NCI-H1436 treated with DMSO at 0.1 percent for 48 hours (cell line): Measurements from ENCODE around the gene ZNF76.
"Not testable (repeated sequence)": the region's sequence is repeated elsewhere in the genome, so short reads cannot be mapped to it uniquely, and the experiment has no call there.

Experiments used
- DNase-seq: peaks from one replicate; lab custom pipeline; 2025; lab: John Stamatoyannopoulos, UW

ZNF76 gene

GRCh38 chr6:35300848-35301247, 41.3 kb downstream of the ZNF76 start:
- no peak for DNase-seq

GRCh38 chr6:35302604-35303241, 43.2 kb downstream of the ZNF76 start:
- no peak for DNase-seq

- no peak for DNase-seq
Measured at GRCh38 chr6:35304299-35304698, 44.8 kb downstream of the ZNF76 start.

DNA sequence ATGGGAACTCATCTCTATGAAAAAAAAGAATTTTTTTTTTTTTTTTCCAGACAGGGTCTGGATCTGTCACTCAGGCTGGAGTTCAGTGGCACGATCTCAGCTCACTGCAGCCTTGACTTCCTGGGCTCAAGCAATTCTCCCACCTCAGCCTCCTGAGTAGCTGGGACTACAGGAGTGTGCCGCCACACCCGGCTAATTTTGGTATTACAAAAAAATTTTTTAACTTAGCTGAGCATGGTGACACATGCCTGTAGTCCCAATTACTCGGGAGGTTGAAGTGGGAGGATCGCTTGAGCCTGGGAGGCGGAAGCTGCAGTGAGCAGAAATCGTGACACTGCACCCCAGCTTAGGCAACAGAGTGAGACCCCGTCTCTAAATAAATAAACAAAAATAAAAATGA, 45.6 kb downstream of the ZNF76 start:
- DNase-seq, result no peak

DNA sequence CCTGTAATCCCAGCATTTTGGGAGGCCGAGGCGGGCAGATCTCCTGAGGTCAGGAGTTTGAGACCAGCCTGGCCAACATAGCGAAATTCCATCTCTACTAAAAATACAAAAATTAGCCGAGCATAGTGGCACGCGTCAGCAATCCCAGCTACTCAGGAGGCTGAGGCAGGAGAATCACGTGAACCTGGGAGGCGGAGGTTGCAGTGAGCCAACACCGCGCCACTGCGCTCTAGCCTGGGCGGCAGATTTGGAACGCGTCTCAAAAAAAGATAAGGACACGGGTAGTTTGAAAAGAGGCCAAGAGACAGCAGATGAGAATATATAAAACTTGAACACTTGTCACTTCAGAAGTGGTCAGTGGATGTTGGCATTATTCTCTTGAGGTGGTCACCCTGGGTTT, 47.6 kb downstream of the ZNF76 start:
- DNase-seq, result not testable (repeated sequence)

DNA sequence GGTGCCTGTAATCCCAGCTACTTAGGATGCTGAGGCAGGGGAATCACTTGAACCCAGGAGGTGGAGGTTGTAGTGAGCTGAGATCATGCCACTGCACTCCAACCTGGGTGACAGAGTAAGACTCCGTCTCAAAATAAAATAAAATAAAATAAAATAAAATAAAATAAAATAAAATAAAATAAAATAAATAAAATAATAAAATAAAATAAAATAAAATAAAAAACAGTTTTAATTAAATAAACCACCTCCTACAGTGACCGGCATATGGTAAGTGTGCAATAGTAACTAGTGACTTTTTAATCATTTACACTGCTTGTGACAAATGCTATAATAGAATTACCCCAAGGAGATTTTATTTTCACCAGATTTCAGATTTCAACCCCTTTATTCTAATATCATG, 49.0 kb downstream of the ZNF76 start:
- not testable (repeated sequence) for DNase-seq

GRCh38 chr6:35309611-35310264, 50.2 kb downstream of the ZNF76 start:
- DNase-seq, result no peak

DNA sequence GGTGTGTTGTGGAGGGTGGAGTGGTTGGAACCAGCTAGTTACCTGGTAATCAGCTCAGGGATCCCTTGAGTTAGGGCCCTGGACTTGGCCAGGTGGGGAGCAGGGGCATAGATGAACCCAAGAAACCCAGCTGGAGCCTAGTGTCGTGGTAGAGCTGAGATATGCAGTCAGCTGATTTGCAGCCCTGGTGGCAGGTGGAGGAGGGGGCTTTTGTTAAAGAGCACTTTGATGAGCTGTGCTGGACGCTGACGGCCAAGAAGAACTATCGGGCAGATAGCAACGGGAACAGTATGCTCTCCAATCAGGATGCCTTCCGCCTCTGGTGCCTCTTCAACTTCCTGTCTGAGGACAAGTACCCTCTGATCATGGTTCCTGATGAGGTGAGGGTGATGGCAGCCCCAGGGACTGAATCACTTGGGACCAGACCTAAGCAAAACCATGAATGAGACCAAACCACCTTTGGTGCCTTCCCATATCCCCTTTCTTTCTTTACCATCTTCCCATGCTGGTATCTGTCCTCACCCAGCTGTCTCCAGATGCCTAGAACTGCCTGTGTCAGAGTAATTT, 50.8 kb downstream of the ZNF76 start:
- no peak for DNase-seq

DNA sequence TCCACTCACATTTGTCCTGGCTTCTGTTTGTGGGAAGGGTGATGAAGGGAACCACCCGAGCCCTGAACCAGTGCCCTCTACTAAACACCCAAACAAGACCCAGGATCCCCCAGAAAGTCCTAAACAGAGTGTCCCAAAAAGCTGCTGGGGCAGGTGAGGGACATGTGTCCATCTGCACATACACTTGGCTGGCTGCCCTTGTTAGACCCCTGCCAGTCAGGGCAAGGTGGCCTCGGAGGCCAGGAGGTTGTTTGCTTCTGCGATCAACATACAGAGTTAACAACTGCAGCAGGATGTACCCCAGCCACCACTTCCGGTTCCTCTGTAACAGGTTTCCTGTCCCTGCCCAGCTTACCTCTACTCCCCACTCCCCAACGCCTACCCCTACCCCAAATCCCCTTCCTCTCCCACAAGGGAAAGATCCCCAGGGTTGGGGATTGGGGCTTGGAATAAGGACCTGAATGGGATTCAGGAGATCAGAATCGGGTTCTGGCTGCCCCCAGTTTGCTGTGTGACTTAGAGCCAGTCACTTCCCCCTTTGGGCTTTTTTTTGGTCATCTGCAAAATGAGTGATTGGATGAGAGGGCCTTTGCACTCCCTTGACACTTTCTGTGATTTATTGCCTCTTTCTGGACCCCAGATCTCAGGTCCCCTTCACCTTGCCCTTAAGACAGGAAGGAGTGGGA, 52.0 kb downstream of the ZNF76 start:
- DNase-seq, result no peak

GRCh38 chr6:35312076-35312800, 52.7 kb downstream of the ZNF76 start:
- DNase-seq, result no peak

DNA sequence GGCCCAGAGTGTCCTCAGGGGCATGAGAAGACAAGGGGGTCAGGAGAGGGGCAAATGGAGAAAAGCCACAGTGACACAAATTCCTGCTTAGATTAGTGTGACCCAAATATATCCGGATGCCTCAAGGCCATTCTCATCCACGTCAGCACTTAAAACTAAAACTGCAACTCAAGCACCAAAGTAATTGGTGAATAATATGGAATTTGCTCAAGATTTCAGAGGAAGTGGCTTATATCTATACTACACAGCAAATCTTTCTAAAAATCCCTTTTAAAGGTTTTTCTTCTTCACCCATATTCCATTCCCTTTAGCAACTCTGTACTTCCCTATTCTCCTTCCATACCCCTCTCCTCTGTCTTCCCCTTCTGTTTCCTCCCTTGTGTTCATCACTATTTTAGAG, 53.3 kb downstream of the ZNF76 start:
- no peak for DNase-seq

DNA sequence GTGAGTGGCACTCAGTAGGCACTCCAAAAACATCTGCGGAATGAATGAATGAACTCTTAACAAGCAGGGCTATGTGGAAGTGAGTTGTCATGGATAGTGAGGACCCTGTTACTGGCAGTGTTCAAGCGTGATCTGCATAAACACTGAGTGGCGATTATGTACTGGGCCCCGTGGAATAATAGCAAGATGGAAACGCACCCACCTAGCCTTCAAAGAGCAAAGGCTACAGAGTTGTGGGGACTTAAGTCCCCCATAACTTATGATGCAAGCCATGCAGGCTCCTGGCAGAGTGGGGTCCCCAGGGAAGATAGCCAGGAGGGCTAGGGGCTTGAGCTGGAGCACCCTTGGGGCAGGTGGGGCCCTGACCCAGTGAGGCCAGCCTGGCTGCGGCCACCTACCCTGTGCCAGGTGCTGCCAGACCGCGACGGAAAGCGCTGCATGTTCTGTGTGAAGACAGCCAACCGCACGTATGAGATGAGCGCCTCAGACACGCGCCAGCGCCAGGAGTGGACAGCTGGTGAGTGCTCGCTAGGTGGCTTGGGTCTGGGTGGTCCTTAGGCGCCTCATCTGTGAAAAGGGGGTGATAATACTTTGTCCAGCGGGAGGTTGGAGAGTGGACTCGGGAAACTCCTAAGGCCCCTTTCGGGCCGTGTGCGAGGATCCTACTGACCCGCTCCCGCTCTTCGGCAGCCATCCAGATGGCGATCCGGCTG, 58.1 kb downstream of the ZNF76 start:
- DNase-seq, result no peak

GRCh38 chr6:35318196-35319171, 58.9 kb downstream of the ZNF76 start:
- DNase-seq, result no peak

GRCh38 chr6:35319346-35320030, 60.0 kb downstream of the ZNF76 start:
- DNase-seq, result no peak

GRCh38 chr6:35320031-35320410, 60.5 kb downstream of the ZNF76 start:
- DNase-seq, result no peak

GRCh38 chr6:35321091-35321490, 61.6 kb downstream of the ZNF76 start:
- DNase-seq, result no peak

DNA sequence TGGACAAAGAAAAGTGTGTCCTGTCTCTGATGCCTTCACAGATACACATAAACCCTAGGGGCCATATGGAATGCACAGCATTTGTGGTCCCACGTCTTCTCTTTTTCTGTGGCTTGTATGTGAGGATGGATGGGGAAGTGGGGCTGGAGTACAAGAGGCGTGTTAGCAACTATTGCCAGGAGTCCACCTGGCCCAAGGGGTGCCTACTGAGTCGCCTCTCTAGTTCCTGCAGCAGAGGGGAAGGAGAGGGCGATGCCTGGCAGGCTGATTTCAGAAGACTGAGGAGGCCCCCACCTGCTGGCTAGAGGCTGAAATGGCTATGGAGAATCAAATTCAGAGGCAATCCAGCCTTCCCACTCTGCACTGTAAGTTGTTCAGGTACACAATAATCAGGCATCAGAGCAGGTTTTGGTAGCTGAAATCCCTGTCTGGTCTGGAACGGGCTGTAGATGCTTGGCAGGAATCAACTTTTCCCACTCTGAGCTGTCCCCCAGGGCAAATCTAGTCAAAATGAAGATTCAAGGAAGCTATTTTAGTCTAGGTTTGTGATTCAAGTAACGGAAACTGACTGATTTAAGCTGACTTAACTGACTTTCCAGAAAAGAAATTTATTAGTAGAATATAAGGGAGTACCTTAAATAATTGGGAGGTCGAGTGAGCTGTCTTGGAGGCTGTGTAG, 68.0 kb downstream of the ZNF76 start:
- DNase-seq, result no peak

DNA sequence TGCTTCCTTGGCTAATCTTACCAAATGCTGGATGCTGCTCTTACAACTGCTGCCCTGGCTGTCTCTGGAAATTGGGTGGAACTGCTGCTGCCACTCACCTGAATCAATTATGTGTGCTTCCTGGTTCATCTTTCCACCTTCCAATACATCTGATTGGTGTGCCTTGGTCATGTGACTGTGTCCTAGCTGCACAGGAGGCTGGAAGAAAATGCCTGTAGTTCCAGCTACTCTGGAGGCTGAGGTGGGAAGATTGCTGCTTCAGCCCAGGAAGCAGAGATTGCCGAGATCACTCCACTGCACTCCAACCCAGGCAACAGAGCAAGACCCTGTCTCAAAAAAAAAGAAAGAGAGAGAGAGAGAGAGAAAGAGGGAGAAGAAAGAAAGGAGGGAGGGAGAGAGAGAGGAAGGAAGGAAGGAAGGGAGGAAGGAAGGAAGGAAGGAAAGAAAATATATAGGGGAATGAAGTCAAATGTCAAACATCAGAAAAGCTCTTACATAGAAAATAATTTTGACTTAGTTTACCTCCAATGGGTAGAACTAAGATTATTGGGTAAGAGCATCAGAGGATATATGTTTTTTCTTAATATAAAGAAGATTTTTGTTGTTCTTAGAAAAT, 68.7 kb downstream of the ZNF76 start:
- no peak for DNase-seq

- not testable (repeated sequence) for DNase-seq
Measured at GRCh38 chr6:35328965-35329364, 69.4 kb downstream of the ZNF76 start.
